GM12801 (cell line): Measurements from ENCODE around the gene MRPL4.

Experiments
- CTCF ChIP-seq: IDR thresholded peaks from one replicate; pipeline ENCODE4 v1.5.1; 2011; ENCODE audit warnings: control low read depth; ENCODE audit not compliant: insufficient read length; ENCODE audit errors: extremely low read depth

The MRPL4 gene

DNA sequence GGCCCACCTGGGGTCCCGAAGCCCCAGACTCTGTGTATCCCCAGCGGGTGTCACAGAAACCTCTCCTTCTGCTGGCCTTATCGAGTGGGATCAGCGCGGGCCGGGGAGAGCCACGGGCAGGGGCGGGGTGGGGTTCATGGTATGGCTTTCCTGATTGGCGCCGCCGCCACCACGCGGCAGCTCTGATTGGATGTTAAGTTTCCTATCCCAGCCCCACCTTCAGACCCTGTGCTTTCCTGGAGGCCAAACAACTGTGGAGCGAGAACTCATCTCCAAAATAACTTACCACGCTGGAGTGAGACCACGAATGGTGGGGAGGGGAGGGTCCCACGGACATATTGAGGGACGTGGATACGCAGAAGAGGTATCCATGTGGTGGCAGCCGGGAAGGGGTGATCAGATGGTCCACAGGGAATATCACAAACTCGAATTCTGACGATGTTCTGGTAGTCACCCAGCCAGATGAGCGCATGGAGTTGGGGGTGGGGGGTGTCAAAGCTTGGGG is 36.7 kb downstream of the MRPL4 start:
- no peak for TF ChIP-seq CTCF

DNA sequence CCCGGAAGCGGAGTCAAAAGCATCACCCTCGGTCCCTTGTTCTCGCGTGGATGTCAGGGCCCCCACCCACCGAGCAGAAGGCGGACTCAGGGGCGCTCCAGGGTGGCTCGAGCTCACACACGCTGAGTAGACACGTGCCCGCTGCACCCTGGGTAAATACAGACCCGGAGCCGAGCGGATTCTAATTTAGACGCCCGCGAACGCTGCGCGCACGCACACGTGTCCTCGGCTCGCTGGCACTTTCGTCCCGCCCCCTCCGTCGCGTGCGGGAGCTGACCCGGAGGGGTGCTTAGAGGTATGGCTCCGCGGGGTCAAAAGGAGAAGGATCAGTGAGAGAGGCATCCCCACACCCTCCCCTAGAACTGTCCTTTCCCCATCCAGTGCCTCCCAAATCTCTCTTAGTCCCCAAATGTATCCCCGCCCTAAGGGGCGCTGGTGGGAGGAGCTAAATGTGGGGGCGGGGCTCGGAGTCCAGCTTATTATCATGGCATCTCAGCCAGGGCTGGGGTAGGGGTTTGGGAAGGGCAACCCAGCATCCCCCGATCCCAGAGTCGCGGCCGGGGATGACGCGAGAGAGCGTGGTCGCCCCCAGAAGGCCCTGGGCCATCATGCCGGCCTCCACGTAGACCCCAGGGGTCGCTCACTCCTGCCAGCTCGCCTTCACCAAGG is 37.3 kb downstream of the MRPL4 start:
- TF ChIP-seq CTCF: no peak

- TF ChIP-seq CTCF: no peak
Observed at GRCh38 chr19:10289836-10290356, 37.9 kb downstream of the MRPL4 start, which contains the start of gene ICAM5. Gene ICAM5 (plus strand): TSS chr19:10289952. CDS start chr19:10290044, 92 bp downstream.

GRCh38 chr19:10290357-10290875 is 38.4 kb downstream of the MRPL4 start:
- TF ChIP-seq CTCF: no peak

DNA sequence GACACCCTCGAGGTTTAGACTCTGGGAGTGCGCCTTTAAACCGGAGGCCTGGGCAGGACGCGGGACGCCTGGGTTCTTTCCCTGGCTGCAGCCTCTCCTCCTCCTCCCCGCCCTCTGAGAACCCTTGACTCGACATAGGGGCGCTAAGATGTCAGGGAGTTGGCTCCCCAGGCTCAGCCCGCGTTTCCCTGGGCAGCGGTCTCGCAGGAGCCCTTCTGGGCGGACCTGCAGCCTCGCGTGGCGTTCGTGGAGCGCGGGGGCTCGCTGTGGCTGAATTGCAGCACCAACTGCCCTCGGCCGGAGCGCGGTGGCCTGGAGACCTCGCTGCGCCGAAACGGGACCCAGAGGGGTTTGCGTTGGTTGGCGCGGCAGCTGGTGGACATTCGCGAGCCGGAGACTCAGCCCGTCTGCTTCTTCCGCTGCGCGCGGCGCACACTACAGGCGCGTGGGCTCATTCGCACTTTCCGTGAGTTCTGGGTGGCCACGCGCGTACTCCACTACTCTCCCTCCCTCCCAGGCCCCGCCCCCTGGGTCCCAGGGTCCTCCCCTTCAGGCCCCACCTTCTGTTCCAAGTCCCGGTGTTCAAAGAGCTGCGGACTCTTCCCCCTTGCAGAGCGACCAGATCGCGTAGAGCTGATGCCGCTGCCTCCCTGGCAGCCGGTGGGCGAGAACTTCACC is 39.0 kb downstream of the MRPL4 start:
- no peak for TF ChIP-seq CTCF

GRCh38 chr19:10291554-10292205 is 39.7 kb downstream of the MRPL4 start:
- TF ChIP-seq CTCF: no peak

DNA sequence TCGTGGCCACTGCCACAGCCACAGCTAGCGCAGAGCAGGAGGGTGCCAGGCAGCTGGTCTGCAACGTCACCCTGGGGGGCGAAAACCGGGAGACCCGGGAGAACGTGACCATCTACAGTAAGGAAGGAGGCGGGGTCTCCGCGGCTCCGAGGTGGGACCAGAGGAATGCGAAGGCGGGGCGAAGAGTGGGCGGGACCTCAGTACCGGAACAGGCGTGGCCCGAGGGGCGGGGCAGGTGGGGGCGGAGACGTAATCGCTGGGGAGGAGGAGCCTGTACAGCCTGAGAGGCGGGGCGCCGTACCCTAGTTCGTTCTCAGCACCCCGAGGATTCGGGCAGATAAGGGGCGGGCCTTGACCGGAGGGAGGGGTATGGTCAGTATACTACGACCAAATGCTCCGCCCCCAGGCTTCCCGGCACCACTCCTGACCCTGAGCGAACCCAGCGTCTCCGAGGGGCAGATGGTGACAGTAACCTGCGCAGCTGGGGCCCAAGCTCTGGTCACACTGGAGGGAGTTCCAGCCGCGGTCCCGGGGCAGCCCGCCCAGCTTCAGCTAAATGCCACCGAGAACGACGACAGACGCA is 40.3 kb downstream of the MRPL4 start:
- no peak for TF ChIP-seq CTCF
